ENCODE data around the gene HOXB3. TPM values are rescaled to one million over a fixed set of nuclear protein-coding genes. Genes with fewer than 3 reads are reported as not detected.

HOXB3 gene
- total RNA-seq, 4 donors from 2014 or later: 1.3 to 5.5 (median 2.2) TPM

DNA sequence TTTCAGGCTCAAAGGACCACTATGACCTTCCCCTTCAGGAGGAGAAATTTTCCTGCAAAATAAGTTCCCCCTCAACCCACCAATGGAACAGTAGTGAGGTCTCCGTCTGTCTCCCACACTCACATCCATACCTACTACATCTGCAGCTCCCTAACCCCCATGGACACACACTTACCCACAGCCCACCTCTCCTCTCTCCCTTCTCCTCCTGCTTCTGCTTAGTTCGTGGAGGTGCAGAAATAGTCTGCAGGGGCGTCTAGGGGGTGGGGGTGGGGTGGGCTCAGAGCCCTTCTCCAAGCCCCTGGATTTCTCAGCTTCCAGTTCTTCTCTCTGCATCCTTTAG lies 20.8 kb downstream of the HOXB3 start:
- ATAC-seq (no peak), DNase-seq (no peak)
- Histone ChIP-seq H3K4me3 (peak overlapping the region in 3 of 4 donors; percentile 16 to 28 (median 22)), H3K36me3 (no peaks in the 10 kb centered on the region), H3K4me1 (peaks cover 0 to 12% of the 10 kb centered on the region in 2 donors), H3K27ac (peak overlapping the region in 3 of 4 donors; percentile 57 to 78 (median 70)), H3K27me3 (peaks cover 25 to 36% (median 32%) of the 10 kb centered on the region in 3 donors), H3K9me3 (no peaks in the 10 kb centered on the region)
- in situ Hi-C loops (cut with MboI; ENCODE audit: low sequenced_read_pairs in 4 of 4): no loop called here
- intact Hi-C loops (cut with DNase I; ENCODE audit: low total_unique reads): no loop called here
- TF ChIP-seq, protein P1, sequence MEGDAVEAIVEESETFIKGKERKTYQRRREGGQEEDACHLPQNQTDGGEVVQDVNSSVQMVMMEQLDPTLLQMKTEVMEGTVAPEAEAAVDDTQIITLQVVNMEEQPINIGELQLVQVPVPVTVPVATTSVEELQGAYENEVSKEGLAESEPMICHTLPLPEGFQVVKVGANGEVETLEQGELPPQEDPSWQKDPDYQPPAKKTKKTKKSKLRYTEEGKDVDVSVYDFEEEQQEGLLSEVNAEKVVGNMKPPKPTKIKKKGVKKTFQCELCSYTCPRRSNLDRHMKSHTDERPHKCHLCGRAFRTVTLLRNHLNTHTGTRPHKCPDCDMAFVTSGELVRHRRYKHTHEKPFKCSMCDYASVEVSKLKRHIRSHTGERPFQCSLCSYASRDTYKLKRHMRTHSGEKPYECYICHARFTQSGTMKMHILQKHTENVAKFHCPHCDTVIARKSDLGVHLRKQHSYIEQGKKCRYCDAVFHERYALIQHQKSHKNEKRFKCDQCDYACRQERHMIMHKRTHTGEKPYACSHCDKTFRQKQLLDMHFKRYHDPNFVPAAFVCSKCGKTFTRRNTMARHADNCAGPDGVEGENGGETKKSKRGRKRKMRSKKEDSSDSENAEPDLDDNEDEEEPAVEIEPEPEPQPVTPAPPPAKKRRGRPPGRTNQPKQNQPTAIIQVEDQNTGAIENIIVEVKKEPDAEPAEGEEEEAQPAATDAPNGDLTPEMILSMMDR (IDR thresholded peaks at IDR 0.05 in 4 of 5, conservative IDR thresholded peaks at IDR 0.05 in 1 of 5): no peak
- TF ChIP-seq POLR2A (IDR thresholded peaks at IDR 0.05): no peak

DNA sequence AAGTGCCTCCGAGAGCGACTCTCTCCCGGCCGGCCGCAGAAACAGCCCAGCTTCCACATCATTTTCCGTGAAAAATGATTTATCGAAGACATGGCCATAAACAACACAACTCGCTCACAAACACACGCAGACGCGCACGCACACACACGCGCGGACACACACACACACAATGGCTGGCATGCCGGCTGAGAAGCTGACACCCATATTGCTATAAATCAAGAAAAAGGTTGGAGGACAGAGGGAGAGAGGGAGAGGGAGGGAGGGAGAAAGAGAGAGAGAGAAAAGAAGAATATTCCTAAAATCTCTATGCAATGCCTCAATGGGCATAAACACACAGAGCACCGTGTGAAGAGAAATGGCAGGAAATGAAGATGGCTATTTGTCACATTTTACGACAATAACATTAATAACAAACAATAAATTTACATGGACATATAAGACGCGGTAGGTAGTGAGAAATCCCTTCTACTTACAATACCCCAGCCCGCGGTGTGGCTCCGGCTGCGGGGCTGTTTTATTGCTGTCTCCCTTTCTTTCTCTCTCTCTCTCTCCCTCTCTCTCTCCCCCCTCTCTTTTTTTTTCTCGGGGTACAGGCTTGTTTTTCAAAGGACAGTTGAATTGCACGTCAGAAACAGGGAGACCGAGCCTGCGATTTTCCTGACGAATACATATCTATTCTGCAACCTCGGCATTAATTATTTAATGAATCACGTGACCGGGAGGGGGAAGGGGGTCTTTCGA lies 21.4 kb downstream of the HOXB3 start:
- H3K9me3 ChIP-seq: no peaks in the 10 kb centered on the region
- no peak for ATAC-seq
- peaks cover 25 to 35% (median 29%) of the 10 kb centered on the region in 3 donors for H3K27me3 ChIP-seq
- intact Hi-C loops (cut with DNase I; ENCODE audit: low total_unique reads): no loop called here
- H3K4me1 ChIP-seq: peaks cover 0 to 12% of the 10 kb centered on the region in 2 donors
- in situ Hi-C loops (cut with MboI; ENCODE audit: low sequenced_read_pairs in 4 of 4): no loop called here
- DNase-seq: no peak
- peak overlapping the region in 3 of 4 donors; percentile 22 to 37 (median 28) for H3K4me3 ChIP-seq
- peak overlapping the region in 3 of 4 donors; percentile 57 to 78 (median 70) for H3K27ac ChIP-seq
- no peak for TF ChIP-seq POLR2A (IDR thresholded peaks at IDR 0.05)
- TF ChIP-seq, protein P1 (IDR thresholded peaks at IDR 0.05 in 4 of 5, conservative IDR thresholded peaks at IDR 0.05 in 1 of 5): no peak
- no peaks in the 10 kb centered on the region for H3K36me3 ChIP-seq

DNA sequence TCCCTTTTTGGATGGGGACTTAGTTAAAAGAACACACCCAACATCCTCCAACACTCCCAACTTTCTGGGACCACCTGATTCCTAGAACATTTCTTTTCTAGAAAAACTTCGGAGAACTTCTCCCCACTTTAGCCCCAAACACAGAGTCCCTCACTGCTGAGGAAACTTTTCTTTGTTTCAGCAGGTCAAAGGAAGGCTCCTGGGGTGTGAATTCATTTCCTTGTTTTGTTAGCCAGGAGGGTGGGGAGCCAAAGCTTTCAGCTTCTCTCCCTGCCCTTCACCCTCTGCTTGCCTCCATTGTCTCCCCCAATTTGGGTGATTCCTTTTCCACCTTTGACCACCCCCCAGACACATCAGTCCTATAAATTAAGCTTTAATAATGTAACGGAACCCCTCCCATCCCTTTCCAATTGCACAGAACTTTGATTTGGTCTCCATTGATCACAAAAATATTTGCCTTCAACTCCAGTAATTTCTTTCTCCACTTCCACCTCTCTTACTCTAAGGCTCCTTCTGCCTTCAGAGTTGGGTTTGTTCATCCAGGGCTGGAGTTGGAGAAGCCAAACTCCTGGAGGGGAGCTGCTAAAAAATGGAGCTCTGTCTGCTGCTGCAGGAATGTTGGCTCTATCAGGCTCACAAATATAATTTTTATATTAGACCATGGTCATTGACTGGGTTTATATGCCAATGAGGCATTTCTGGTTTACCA lies 22.2 kb downstream of the HOXB3 start:
- H3K9me3 ChIP-seq: no peaks in the 10 kb centered on the region
- TF ChIP-seq, protein P1 (IDR thresholded peaks at IDR 0.05 in 4 of 5, conservative IDR thresholded peaks at IDR 0.05 in 1 of 5): no peak
- peaks cover 0 to 12% of the 10 kb centered on the region in 2 donors for H3K4me1 ChIP-seq
- intact Hi-C loops (cut with DNase I; ENCODE audit: low total_unique reads): no loop called here
- peak overlapping the region in 3 of 4 donors; percentile 56 to 78 (median 57) for H3K27ac ChIP-seq
- peaks cover 21 to 32% (median 29%) of the 10 kb centered on the region in 3 donors for H3K27me3 ChIP-seq
- no peak for ATAC-seq
- in situ Hi-C loops (cut with MboI; ENCODE audit: low sequenced_read_pairs in 4 of 4): no loop called here
- H3K36me3 ChIP-seq: no peaks in the 10 kb centered on the region
- DNase-seq: no peak
- peak overlapping the region in 2 of 4 donors; percentile 22 to 37 for H3K4me3 ChIP-seq

DNA sequence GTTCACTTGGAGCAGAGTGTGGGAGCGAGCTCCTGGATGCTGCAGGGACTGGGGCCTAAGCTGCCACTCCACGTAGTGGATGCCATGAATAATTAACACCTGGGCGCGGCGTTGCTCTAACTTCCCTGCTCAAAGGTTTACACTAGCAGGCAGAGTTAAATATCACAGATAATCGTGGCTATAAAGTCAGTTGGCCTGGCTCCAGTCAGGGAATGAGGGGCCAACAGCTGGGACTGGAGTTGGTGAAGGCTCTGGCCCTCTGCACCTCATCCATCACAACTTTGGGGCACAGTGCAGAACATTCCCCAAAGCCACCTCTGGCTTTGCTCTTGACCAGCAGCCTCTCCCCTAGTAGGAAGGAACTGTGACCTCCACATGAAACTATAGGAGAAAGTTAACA lies 22.8 kb downstream of the HOXB3 start:
- peak overlapping the region in 3 of 4 donors; percentile 56 to 78 (median 57) for H3K27ac ChIP-seq
- TF ChIP-seq, protein P1 (IDR thresholded peaks at IDR 0.05 in 4 of 5, conservative IDR thresholded peaks at IDR 0.05 in 1 of 5): no peak
- TF ChIP-seq POLR2A (IDR thresholded peaks at IDR 0.05): no peak
- no peak overlapping the region for H3K4me3 ChIP-seq
- no peaks in the 10 kb centered on the region for H3K36me3 ChIP-seq
- intact Hi-C loops (cut with DNase I; ENCODE audit: low total_unique reads): no loop called here
- DNase-seq (no peak), ATAC-seq (no peak)
- peaks cover 0 to 12% of the 10 kb centered on the region in 2 donors for H3K4me1 ChIP-seq
- in situ Hi-C loops (cut with MboI; ENCODE audit: low sequenced_read_pairs in 4 of 4): no loop called here
- peaks cover 21 to 32% (median 29%) of the 10 kb centered on the region in 3 donors for H3K27me3 ChIP-seq
- H3K9me3 ChIP-seq: no peaks in the 10 kb centered on the region

Measured in gastrocnemius medialis (tissue), 4 donors.